PFSK-1 (cell line): ENCODE results near the gene NR2C2AP.

Source experiments
- POLR2AphosphoS5 ChIP-seq: IDR thresholded peaks from 2 replicates; pipeline ENCODE4 v1.6.1; 2012; ENCODE audit warnings: low read depth, mild to moderate bottlenecking, control low read depth, low read length, moderate library complexity
- REST ChIP-seq, 2 experiments: IDR thresholded peaks; 2 replicates each; pipeline versions ENCODE4 v1.6.1 to v1.8.0; 2011 to 2012; ENCODE audit warnings: low read depth in 2 of 2, low read length in 2 of 2, control low read depth in 1 of 2, inconsistent platforms in 1 of 2, mild to moderate bottlenecking in 1 of 2, moderate library complexity in 1 of 2; ENCODE audit not compliant: insufficient read depth in 1 of 2
- SIN3A ChIP-seq: IDR thresholded peaks from 2 replicates; pipeline ENCODE4 v1.6.1; 2012; ENCODE audit warnings: mild to moderate bottlenecking, low read length, moderate library complexity, borderline replicate concordance; ENCODE audit not compliant: insufficient read depth
- TAF1 ChIP-seq: IDR thresholded peaks from 2 replicates; pipeline ENCODE4 v1.6.1; 2012; ENCODE audit warnings: low read length, control low read depth, borderline replicate concordance; ENCODE audit not compliant: insufficient read depth

- TF ChIP-seq POLR2AphosphoS5 (no peak), SIN3A (no peak), TAF1 (no peak), REST (IDR thresholded peaks at IDR 0.05; ENCODE audit: insufficient read depth in 1 of 2, low read depth in 2 of 2, low read length in 2 of 2) (no peak)
Measured at GRCh38 chr19:19159534-19159933, 43.7 kb downstream of the NR2C2AP start.
